HCT116 (cell line): ENCODE measurements around the gene ARPP21. TPM values are rescaled to one million over a fixed set of nuclear protein-coding genes. Genes with fewer than 3 reads are reported as not detected.

Experiments used
- ATAC-seq: fragments of 200-7000 bp; cut with Tn5 transposase; 2 replicates; pipeline ENCODE4 v1.9.1; 2020; ENCODE audit warnings: mild to moderate bottlenecking, moderate library complexity
- BruUV-seq: library from RNA; stranded (reverse); fragments of 400-500 nt; replicated peaks from 2 replicates; lab custom pipeline; 2021; lab: Mats Ljungman, UMichigan
- CTCF ChIA-PET: fragments of 300-600 bp; sonication (Branson Sonifier 250); formaldehyde crosslinking; loops from one replicate; lab custom pipeline; 2021; ENCODE audit warnings: antibody characterized with exemption; lab: Charles Lee
- POLR2A ChIA-PET: fragments of 300-600, 350-600 bp; sonication (Branson Sonifier 250); formaldehyde crosslinking; loops from one replicate; lab custom pipeline; 2021; ENCODE audit warnings: antibody characterized with exemption; lab: Charles Lee
- RAD21 ChIA-PET, 2 experiments: fragments of 300-600 bp; sonication (Branson Sonifier 250); formaldehyde crosslinking; loops; one replicate each; lab custom pipeline; 2023; ENCODE audit warnings: low total read pairs in 2 of 2; ENCODE audit not compliant: uncharacterized antibody in 2 of 2, unreplicated experiment in 2 of 2, low non-redundant PET in 1 of 2; lab: Charles Lee
- DNase-seq: peaks from one replicate; pipeline ENCODE4 v3.0.0-alpha.2; 2010; ENCODE audit warnings: low read depth, low spot score
- H2AFZ ChIP-seq: fragments of 200-600 bp; shearing (Covaris generic), sonication (generic); 2 replicates; pipeline ENCODE4 v1.6.1; 2017; ENCODE audit warnings: low read depth, mixed run types, mixed read lengths, antibody characterized with exemption, low read length; ENCODE audit not compliant: poor library complexity, severe bottlenecking
- H3K27ac ChIP-seq: 2 replicates; pipeline ENCODE4 v1.5.1; 2012; ENCODE audit warnings: low read depth, low read length
- H3K27me3 ChIP-seq: fragments of 200-600 bp; sonication (generic); 2 replicates; pipeline ENCODE4 v1.6.1; 2016; ENCODE audit warnings: mixed run types, low read length, mixed read lengths; ENCODE audit not compliant: insufficient read depth
- H3K36me3 ChIP-seq, 2 experiments: fragments of 200-500 bp in 1 of 2; fragments of 200-600 bp in 1 of 2; sonication (Bioruptor generic) in 1 of 2; sonication (generic) in 1 of 2; 2 replicates each; pipeline versions ENCODE4 v1.5.1 to v1.6.1; 2014 to 2016; ENCODE audit warnings: low read length in 2 of 2, inconsistent platforms in 1 of 2, mixed read lengths in 1 of 2, mixed run types in 1 of 2; ENCODE audit not compliant: insufficient read depth in 2 of 2, control insufficient read depth in 1 of 2
- H3K4me1 ChIP-seq, 2 experiments: fragments of 200-600 bp in 1 of 2; sonication (generic) in 1 of 2; 2 replicates each; pipeline versions ENCODE4 v1.5.1 to v1.6.1; 2012 to 2017; ENCODE audit warnings: low read length in 2 of 2, inconsistent platforms in 1 of 2, mild to moderate bottlenecking in 1 of 2, mixed read lengths in 1 of 2, mixed run types in 1 of 2, moderate library complexity in 1 of 2; ENCODE audit not compliant: insufficient read depth in 2 of 2, control insufficient read depth in 1 of 2
- H3K4me2 ChIP-seq: fragments of 200-600 bp; sonication (generic); 2 replicates; pipeline ENCODE4 v1.6.1; 2017; ENCODE audit warnings: mixed run types, low read length, mixed read lengths
- H3K4me3 ChIP-seq, 2 experiments: fragments of 200-600 bp in 1 of 2; sonication (generic) in 1 of 2; replicated peaks in 1 of 2; 2 replicates each; pipeline ENCODE4 v1.5.1; 2011 to 2016; ENCODE audit warnings: low read length in 2 of 2, control low read depth in 1 of 2, low read depth in 1 of 2, mild to moderate bottlenecking in 1 of 2, mixed read lengths in 1 of 2, mixed run types in 1 of 2
- H3K79me2 ChIP-seq: fragments of 200-600 bp; sonication (generic); 2 replicates; pipeline ENCODE4 v1.6.1; 2017; ENCODE audit warnings: mild to moderate bottlenecking, mixed run types, low read length, moderate library complexity, mixed read lengths; ENCODE audit not compliant: insufficient read depth
- H3K9ac ChIP-seq: fragments of 200-600 bp; sonication (generic); 2 replicates; pipeline ENCODE4 v1.6.1; 2016; ENCODE audit warnings: low read length, mixed read lengths
- H3K9me2 ChIP-seq: fragments of 200-600 bp; sonication (generic), shearing (Covaris generic); 2 replicates; pipeline ENCODE4 v1.6.1; 2017; ENCODE audit warnings: mixed run types, mild to moderate bottlenecking, moderate library complexity; ENCODE audit not compliant: insufficient read depth
- H3K9me3 ChIP-seq, 2 experiments: fragments of 200-500 bp in 1 of 2; fragments of 200-600 bp in 1 of 2; sonication (Bioruptor generic) in 1 of 2; sonication (generic) in 1 of 2; 2 replicates each; pipeline ENCODE4 v1.6.1; 2014 to 2017; ENCODE audit warnings: low read length in 2 of 2, mixed read lengths in 2 of 2, inconsistent platforms in 1 of 2, low read depth in 1 of 2, mild to moderate bottlenecking in 1 of 2, mixed run types in 1 of 2, moderate library complexity in 1 of 2; ENCODE audit not compliant: control insufficient read depth in 1 of 2, insufficient read depth in 1 of 2
- H4K20me1 ChIP-seq: fragments of 200-600 bp; sonication (generic), shearing (Covaris generic); 2 replicates; pipeline ENCODE4 v1.6.1; 2017; ENCODE audit warnings: mixed run types, mild to moderate bottlenecking, moderate library complexity; ENCODE audit not compliant: insufficient read depth
- CBX3 ChIP-seq: IDR thresholded peaks from 2 replicates; pipeline ENCODE4 v1.6.1; 2012; ENCODE audit warnings: low read depth
- CTCF ChIP-seq, 3 experiments: fragments of 200-600 bp in 1 of 3; sonication (generic) in 1 of 3; IDR thresholded peaks in 2 of 3; conservative IDR thresholded peaks in 1 of 3; 2 replicates each; pipeline ENCODE4 v1.5.1; 2012 to 2017; ENCODE audit warnings: low read depth in 2 of 3, low read length in 2 of 3, antibody characterized with exemption in 1 of 3, borderline replicate concordance in 1 of 3, control low read depth in 1 of 3, mild to moderate bottlenecking in 1 of 3, mixed read lengths in 1 of 3, mixed run types in 1 of 3, moderate library complexity in 1 of 3; ENCODE audit not compliant: insufficient read depth in 1 of 3
- EGR1 ChIP-seq: IDR thresholded peaks from 2 replicates; pipeline ENCODE4 v1.6.1; 2012; ENCODE audit warnings: low read depth
- ELF1 ChIP-seq: IDR thresholded peaks from 2 replicates; pipeline ENCODE4 v1.6.1; 2012; ENCODE audit warnings: low read depth, borderline replicate concordance
- EZH2 ChIP-seq: fragments of 200-600 bp; sonication (generic); IDR thresholded peaks from 2 replicates; pipeline ENCODE4 v1.6.1; 2017; ENCODE audit warnings: antibody characterized with exemption, mixed run types
- EZH2phosphoT487 ChIP-seq: fragments of 200-600 bp; IDR thresholded peaks from 2 replicates; pipeline ENCODE4 v1.6.1; 2018; ENCODE audit warnings: antibody characterized with exemption, borderline replicate concordance
- POLR2A ChIP-seq: IDR thresholded peaks from 2 replicates; pipeline ENCODE4 v1.7.0; 2011; ENCODE audit warnings: borderline replicate concordance; ENCODE audit not compliant: insufficient read depth, insufficient read length; ENCODE audit errors: extremely low read depth
- POLR2AphosphoS5 ChIP-seq: IDR thresholded peaks from 2 replicates; pipeline ENCODE4 v1.6.1; 2011; ENCODE audit warnings: mild to moderate bottlenecking, low read depth, low read length, moderate library complexity
- SP1 ChIP-seq: IDR thresholded peaks from 2 replicates; pipeline ENCODE4 v1.6.1; 2012; ENCODE audit warnings: low read depth
- TCF7L2 ChIP-seq: IDR thresholded peaks from 2 replicates; pipeline ENCODE4 v1.7.0; 2011; ENCODE audit warnings: borderline replicate concordance, inconsistent platforms; ENCODE audit not compliant: insufficient read depth, insufficient read length; ENCODE audit errors: extremely low read depth
- ZBTB33 ChIP-seq: IDR thresholded peaks from 2 replicates; pipeline ENCODE4 v1.6.1; 2011; ENCODE audit warnings: mild to moderate bottlenecking, low read length, moderate library complexity; ENCODE audit not compliant: insufficient replicate concordance; ENCODE audit errors: extremely low read depth
- ZNF274 ChIP-seq: fragments of 200-500 bp; sonication (Bioruptor generic); IDR thresholded peaks from 2 replicates; pipeline ENCODE4 v1.6.1; 2014; ENCODE audit warnings: mild to moderate bottlenecking, low read depth, low read length, inconsistent platforms
- intact Hi-C: fragments of 100-400 bp; cut with micrococcal nuclease; formaldehyde crosslinking; loops from 2 replicates; pipeline ENCODE4 v1.10.0; 2022
- total RNA-seq: library from RNA; stranded (reverse); gene quantifications from one replicate; pipeline ENCODE4 v1.2.1, GENCODE V29; 2021; ENCODE audit not compliant: unreplicated experiment

Gene ARPP21
- total RNA-seq, 1 experiment from 2014 or later: not detected

GRCh38 chr3:35739964-35740527, 100.7 kb downstream of the ARPP21 start:
- no peak for ATAC-seq
- H3K4me2 ChIP-seq: no peak overlapping the region
- TF ChIP-seq EGR1: no peak
- no peak for TF ChIP-seq CBX3
- no peak for TF ChIP-seq CTCF (IDR thresholded peaks at IDR 0.05 in 2 of 3, conservative IDR thresholded peaks at IDR 0.05 in 1 of 3; ENCODE audit: borderline replicate concordance in 1 of 3, insufficient read depth in 1 of 3, low read depth in 2 of 3, low read length in 2 of 3)
- no peak for TF ChIP-seq ZNF274
- no peak for TF ChIP-seq EZH2phosphoT487
- no peak for TF ChIP-seq TCF7L2
- no peak for TF ChIP-seq SP1
- TF ChIP-seq EZH2: no peak
- TF ChIP-seq POLR2AphosphoS5: no peak
- no peak for TF ChIP-seq ELF1
- TF ChIP-seq ZBTB33: no peak
- TF ChIP-seq POLR2A: no peak
- TF ChIP-seq, all 23 proteins: peak for 0
- H2AFZ ChIP-seq: no peak overlapping the region
- H3K9me3 ChIP-seq: peaks cover 2 to 3% of the 10 kb centered on the region in 2 experiments; a peak in 2 of 4 replicates
- CTCF ChIA-PET: no interaction called here
- H3K4me3 ChIP-seq: no peak overlapping the region
- no peak overlapping the region for H3K9ac ChIP-seq
- POLR2A ChIA-PET: no interaction called here
- H4K20me1 ChIP-seq: no peaks in the 10 kb centered on the region
- no TSS peak for BruUV-seq
- H3K79me2 ChIP-seq: no peaks in the 10 kb centered on the region
- no peaks in the 10 kb centered on the region for H3K9me2 ChIP-seq
- DNase-seq: no peak
- no peaks in the 10 kb centered on the region for H3K27me3 ChIP-seq
- no peaks in the 10 kb centered on the region for H3K36me3 ChIP-seq
- H3K27ac ChIP-seq: no peak overlapping the region
- intact Hi-C loops: no loop called here
- no peaks in the 10 kb centered on the region for H3K4me1 ChIP-seq
- RAD21 ChIA-PET: no interaction called here
